CD4-positive, alpha-beta T cell treated with Interleukin-17A for 4 hours (primary cell): ENCODE results near the gene KAT2B.

ENCODE experiments used
- DNase-seq: peaks from one replicate; pipeline ENCODE4 v3.0.0-alpha.2; 2020; ENCODE audit warnings: mixed read lengths

Gene KAT2B

DNA sequence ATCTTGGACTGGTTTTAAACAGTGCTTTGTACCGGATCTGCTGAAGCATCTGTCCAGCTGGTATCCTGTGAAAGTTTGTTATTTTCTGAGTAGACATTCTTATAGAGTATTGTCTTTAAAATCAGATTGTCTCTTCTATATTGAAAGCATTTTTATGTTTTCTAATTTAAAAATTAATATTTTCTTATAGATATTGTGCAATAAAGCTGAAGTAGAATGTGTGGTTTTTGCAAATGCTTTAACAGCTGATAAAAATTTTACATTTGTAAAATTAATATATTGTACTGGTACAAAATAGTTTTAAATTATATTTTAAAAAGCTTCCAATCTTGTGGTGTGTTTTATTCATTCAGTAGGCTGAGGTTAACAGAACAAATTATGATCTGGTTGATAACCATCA lies 113.8 kb downstream of the KAT2B start:
- DNase-seq, result no peak

DNA sequence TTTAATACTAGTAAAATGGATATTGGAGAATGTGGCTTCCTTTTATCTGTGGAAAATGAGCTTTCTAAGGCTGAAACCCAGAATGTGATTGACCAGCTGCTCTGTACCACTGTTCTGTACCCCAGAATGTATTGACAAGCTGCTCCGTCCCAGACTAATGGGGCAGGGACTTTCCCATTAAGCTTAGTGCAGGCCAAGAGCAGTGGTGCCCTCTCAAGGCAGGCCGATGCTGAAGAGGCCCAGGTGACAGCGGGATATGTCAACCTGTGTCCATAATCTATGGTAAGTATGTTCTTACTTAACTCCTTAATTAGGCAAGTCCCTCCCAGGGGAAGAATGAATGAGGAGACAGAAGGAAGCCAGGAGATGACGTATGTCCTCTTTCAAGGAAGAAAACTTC lies 114.7 kb downstream of the KAT2B start:
- DNase-seq, result no peak

DNA sequence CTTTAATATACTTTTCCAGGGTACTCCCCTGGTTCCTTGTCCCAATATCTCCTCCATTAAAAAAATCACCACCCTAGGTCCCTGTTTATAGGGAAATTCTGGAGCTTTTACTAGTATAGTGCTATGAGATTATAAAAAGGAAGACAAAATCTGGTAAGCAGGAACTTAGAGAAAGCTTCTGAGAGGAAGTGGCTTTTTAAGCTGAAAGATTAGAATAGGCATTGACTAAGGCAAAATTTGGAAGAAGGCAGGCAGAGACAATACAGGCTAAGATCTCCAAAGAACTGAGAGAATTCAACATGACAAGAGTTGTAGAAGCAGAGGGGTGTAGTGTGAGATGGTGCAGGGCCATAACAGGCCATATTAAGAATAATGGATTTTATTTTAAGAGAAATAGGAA lies 120.0 kb downstream of the KAT2B start:
- DNase-seq, result no peak

- DNase-seq, result no peak
Measured at GRCh38 chr3:20161714-20162113, 121.5 kb downstream of the KAT2B start.

DNA sequence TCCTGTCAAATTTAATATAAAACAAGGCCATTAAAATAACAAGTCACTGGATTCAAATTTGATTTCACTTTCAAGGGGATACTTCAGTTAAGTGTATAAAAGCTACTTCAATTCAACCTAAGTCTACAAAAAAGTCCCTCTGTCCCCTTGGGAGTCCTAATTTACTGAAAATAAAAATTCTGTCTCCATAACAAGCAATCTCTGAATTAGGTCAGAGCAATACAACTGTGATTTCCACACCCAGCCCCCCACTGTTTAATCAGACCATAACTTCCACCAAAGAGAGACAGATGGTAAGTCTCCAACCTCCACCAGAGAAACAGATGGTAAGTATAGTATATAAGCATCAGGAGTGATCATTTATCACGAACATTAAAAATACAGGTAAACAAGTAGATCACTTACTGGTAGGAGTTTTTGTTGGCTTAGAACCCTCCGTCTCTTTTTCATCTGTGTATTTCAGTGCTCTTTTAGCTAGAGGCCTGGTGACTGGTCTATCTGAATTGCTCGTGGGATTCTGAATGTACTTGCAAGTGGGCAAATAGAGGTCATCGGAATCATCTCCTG lies 133.7 kb downstream of the KAT2B start:
- DNase-seq, result no peak

DNA sequence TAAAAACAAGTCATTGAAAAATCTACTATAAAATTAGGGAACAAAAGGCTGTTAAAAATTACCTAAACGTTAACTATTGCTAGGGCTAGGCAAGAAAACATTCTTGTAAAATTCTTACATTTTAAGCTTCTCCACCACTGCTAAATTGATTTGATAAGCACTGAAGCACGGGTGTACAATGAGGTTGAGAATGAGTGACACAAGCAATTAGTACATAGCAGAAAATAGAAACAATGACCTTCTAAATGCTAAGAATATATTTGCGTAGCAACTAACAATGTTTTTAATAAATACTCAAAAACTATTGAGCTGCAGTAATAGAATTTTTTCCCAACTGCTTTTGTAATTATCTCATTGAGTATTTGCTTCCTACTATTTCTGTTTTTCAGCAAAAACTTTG lies 141.0 kb downstream of the KAT2B start:
- no peak for DNase-seq

GRCh38 chr3:20182206-20182605 lies 142.0 kb downstream of the KAT2B start:
- no peak for DNase-seq

DNA sequence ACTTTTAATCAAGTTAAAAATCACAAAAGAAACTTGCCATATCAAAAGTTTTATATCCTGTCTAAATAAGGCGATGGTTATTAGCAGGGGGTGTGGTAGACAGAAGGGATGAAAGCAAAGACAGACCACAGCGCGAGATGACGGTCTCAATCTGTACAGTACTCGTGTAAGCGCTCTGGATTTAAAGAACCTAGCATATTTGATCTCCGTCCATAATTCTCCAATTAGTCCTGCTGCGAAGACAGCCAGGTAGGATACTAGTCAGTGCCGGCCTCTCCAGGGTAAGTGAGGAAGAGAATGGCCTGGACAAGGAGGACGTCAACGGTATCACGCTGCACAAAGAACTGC lies 145.1 kb downstream of the KAT2B start:
- peak; percentile 9 for DNase-seq

DNA sequence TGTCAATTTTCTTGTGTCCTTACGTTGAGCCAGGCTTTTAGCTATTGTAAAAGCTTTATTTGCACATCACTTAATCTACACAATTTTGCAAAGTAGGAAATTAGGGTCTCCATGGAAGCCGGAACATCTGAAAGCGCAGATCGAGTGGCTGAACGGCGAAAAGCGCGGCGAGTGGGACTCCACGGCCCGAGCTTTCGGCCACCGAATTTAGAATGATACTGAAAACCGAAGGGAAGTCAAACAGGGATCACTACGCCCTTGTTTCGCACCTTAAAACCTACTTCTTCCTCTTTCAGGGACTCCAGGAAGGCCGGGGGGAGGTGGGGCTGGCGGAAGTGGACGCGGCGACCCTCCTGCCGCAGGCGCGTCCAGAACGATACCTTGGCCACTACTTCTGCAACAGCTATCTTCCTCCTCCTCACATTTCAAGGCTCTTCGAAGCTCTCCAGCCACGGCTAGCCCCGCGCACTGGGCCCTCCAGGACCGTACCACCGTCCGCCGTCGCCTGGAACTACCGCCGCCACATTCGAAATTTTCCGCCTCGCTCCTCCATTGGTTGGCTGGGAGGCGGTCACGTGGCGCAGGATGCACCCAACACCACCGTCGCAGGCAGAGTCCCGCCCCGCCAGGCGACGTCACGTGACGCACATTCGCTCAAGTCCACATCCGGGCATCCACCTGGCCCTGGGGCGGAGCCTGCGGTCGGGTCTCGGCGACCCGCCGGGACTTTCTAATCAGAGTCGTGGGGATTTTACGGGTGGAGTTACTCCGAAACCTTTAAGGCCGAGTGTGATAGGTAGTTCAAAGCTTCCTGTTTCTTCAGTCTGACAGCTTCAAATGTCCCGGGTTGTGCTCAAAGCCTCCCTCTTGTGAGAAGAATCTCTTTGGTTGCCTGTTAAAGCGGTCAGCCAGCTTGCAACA lies 145.7 kb downstream of the KAT2B start, which contains the start of gene SGO1:
SGO1 (minus strand) TSS at position 528 of the 921 bp plus-strand sequence. CDS start 2,179 bp downstream, outside the sequence.
- DNase-seq, result peak; percentile 100

- DNase-seq, result no peak
Measured at GRCh38 chr3:20186600-20187004, 146.4 kb downstream of the KAT2B start.

DNA sequence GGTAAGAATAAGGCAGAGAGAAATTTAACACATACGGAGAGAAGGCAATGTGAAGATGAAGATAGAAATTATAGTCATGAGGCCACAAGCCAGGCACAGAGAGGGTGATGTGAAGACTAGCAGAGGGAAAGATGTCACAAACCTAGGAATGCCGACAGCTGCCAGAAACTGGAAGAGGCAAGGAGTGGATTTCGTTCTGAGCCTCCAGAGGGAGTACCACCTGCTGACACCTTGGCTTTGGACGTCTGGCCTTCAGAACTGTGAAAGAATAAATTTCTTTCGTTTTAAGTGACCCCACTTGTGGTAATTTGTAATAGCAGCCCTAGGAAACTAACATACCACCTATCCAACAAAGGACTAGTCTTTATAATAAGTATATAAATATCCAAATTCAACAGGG lies 150.7 kb downstream of the KAT2B start:
- DNase-seq, result no peak

DNA sequence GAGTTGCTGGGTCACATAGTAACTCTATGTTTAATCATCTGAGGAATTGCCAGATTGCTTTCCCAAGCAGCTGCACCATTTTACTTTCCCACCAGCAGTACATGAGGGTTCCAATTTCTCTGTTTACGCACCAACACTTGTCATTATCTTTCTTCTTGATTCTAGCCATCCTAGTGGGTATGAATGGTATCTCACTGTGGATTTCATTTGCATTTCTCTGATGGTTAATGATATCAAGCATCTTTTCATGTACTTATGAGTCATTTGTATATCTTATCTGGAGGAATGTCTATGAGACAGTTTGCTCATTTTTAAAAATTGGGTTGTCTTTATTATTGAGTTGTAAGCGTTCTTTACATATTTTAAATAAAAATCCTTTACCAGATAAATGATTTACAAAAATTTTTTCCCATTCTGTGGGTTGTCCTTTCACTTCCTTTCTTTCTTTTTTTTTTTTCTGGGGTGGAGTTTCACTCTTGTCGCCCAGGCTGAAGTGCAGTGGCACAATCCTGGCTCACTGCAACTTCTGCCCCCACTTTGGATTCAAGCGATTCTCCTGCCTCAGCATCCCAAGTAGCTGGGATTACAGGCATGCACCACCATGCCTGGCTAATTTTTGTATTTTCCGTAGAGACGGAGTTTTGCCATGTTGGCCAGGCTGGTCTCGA lies 154.7 kb downstream of the KAT2B start:
- no peak for DNase-seq

- no peak for DNase-seq
Measured at GRCh38 chr3:20197775-20198174, 157.5 kb downstream of the KAT2B start.

DNA sequence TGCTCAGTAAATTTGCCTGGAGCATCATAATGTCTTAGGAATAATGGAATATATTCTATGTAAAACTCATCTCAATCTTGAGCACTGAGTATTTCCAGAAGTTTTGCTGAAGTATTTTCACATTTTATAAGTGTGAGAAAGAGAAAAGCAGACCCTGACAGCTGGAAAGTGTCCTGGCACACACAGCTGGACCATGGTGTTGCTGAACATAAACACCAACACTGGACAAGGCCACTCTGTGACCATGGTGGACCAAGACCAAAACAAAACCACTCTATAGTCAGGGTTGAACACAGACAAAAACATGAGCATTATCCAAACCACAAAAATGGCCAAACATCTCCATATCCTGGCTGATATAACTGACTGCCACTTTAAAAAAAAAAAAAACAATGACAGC lies 160.9 kb downstream of the KAT2B start:
- DNase-seq, result no peak
